Measurements from ENCODE around the gene LHX3.
"Not testable (repeated sequence)": the region's sequence is repeated elsewhere in the genome, so short reads cannot be mapped to it uniquely, and the experiment has no call there.

The LHX3 gene

GRCh38 chr9:136150664-136151213, 54.2 kb downstream of the LHX3 start:
- not testable (repeated sequence) for H3K9me3 Mint-ChIP-seq; H3K27me3 Mint-ChIP-seq (ENCODE audit: low read depth); H3K4me1 Mint-ChIP-seq (ENCODE audit: low read depth); H3K4me3 Mint-ChIP-seq; H3K27ac Mint-ChIP-seq; H3K36me3 Mint-ChIP-seq (ENCODE audit: low read depth)

- Mint-ChIP-seq H3K9me3 (no peaks in the 10 kb centered on the region), H3K36me3 (ENCODE audit: low read depth) (no peaks in the 10 kb centered on the region), H3K4me1 (ENCODE audit: low read depth) (no peaks in the 10 kb centered on the region), H3K4me3 (no peak overlapping the region), H3K27ac (no peak overlapping the region), H3K27me3 (ENCODE audit: low read depth) (no peaks in the 10 kb centered on the region)
Measured at GRCh38 chr9:136149853-136150252, 55.1 kb downstream of the LHX3 start.

- Mint-ChIP-seq H3K27me3 (ENCODE audit: low read depth) (no peaks in the 10 kb centered on the region), H3K27ac (no peak overlapping the region), H3K9me3 (no peaks in the 10 kb centered on the region)
Measured at GRCh38 chr9:136149337-136149736, 55.6 kb downstream of the LHX3 start.

GRCh38 chr9:136148766-136149165, 56.2 kb downstream of the LHX3 start:
- no peak overlapping the region for H3K27ac Mint-ChIP-seq
- H3K27me3 Mint-ChIP-seq (ENCODE audit: low read depth) = no peaks in the 10 kb centered on the region
- H3K4me1 Mint-ChIP-seq (ENCODE audit: low read depth) = no peaks in the 10 kb centered on the region
- H3K4me3 Mint-ChIP-seq = no peak overlapping the region
- H3K9me3 Mint-ChIP-seq = no peaks in the 10 kb centered on the region
- H3K36me3 Mint-ChIP-seq (ENCODE audit: low read depth) = no peaks in the 10 kb centered on the region

More at GRCh38 chr9:136149337-136149736, 55.6 kb downstream of the LHX3 start:
- Mint-ChIP-seq H3K36me3 (ENCODE audit: low read depth) (no peaks in the 10 kb centered on the region), H3K4me3 (no peak overlapping the region), H3K4me1 (ENCODE audit: low read depth) (no peaks in the 10 kb centered on the region)

GRCh38 chr9:136147890-136148714, 56.8 kb downstream of the LHX3 start:
- H3K4me1 Mint-ChIP-seq (ENCODE audit: low read depth) = no peaks in the 10 kb centered on the region
- no peaks in the 10 kb centered on the region for H3K27me3 Mint-ChIP-seq (ENCODE audit: low read depth)
- H3K9me3 Mint-ChIP-seq = no peaks in the 10 kb centered on the region
- H3K27ac Mint-ChIP-seq = no peak overlapping the region
- no peaks in the 10 kb centered on the region for H3K36me3 Mint-ChIP-seq (ENCODE audit: low read depth)
- no peak overlapping the region for H3K4me3 Mint-ChIP-seq

GRCh38 chr9:136147038-136147889, 57.7 kb downstream of the LHX3 start:
- Mint-ChIP-seq H3K9me3 (no peaks in the 10 kb centered on the region), H3K4me1 (ENCODE audit: low read depth) (no peaks in the 10 kb centered on the region), H3K27ac (no peak overlapping the region), H3K27me3 (ENCODE audit: low read depth) (no peaks in the 10 kb centered on the region), H3K4me3 (no peak overlapping the region), H3K36me3 (ENCODE audit: low read depth) (no peaks in the 10 kb centered on the region)
